Smooth muscle cell (in vitro differentiated cells): ENCODE measurements around the gene DNM3. TPM values are rescaled to one million over a fixed set of nuclear protein-coding genes. Genes with fewer than 3 reads are reported as not detected.
A peak's percentile ranks its signal among the peaks of the same experiment; 100 is the strongest.

Experiments
- DNase-seq: peaks from one replicate; lab custom pipeline; 2025; ENCODE audit not compliant: unreplicated experiment; lab: John Stamatoyannopoulos, UW
- H2AFZ ChIP-seq: fragments of 200-600 bp; sonication (generic); 2 replicates; pipeline ENCODE4 v1.6.0; 2016; ENCODE audit warnings: antibody characterized with exemption, low read depth, mild to moderate bottlenecking
- H3F3A ChIP-seq: fragments of 200-600 bp; sonication (generic); 2 replicates; pipeline ENCODE4 v1.6.0; 2017; ENCODE audit warnings: antibody characterized with exemption, low read depth
- H3K27ac ChIP-seq: fragments of 200-600 bp; sonication (generic); 2 replicates; pipeline ENCODE4 v1.5.1; 2016; ENCODE audit warnings: low read depth, mild to moderate bottlenecking
- H3K27me3 ChIP-seq: fragments of 200-600 bp; sonication (generic); 2 replicates; pipeline ENCODE4 v1.6.1; 2016; ENCODE audit warnings: low read depth, mild to moderate bottlenecking
- H3K36me3 ChIP-seq: fragments of 200-600 bp; sonication (generic); 2 replicates; pipeline ENCODE4 v1.5.1; 2016; ENCODE audit warnings: low read depth
- H3K4me1 ChIP-seq: fragments of 200-600 bp; sonication (generic); 2 replicates; pipeline ENCODE4 v1.5.1; 2016; ENCODE audit warnings: low read depth
- H3K4me2 ChIP-seq: fragments of 200-600 bp; sonication (generic); 2 replicates; pipeline ENCODE4 v1.6.0; 2016; ENCODE audit warnings: mild to moderate bottlenecking
- H3K4me3 ChIP-seq: fragments of 200-600 bp; sonication (generic); 2 replicates; pipeline ENCODE4 v1.5.1; 2016; ENCODE audit warnings: mild to moderate bottlenecking
- H3K79me2 ChIP-seq: fragments of 200-600 bp; sonication (generic); 2 replicates; pipeline ENCODE4 v1.6.0; 2016; ENCODE audit warnings: low read depth, mild to moderate bottlenecking
- H3K9ac ChIP-seq: fragments of 200-600 bp; sonication (generic); 2 replicates; pipeline ENCODE4 v1.6.0; 2016; ENCODE audit warnings: low read depth
- H3K9me3 ChIP-seq: fragments of 200-600 bp; sonication (generic); replicated peaks from 2 replicates; pipeline ENCODE4 v1.5.1; 2016; ENCODE audit warnings: low read depth
- H4K20me1 ChIP-seq: fragments of 200-600 bp; sonication (generic); 2 replicates; pipeline ENCODE4 v1.6.0; 2016; ENCODE audit warnings: low read depth
- WGBS: methylation state at CpG from one replicate; pipeline ENCODE4 v1.1.7; 2016; ENCODE audit warnings: low lambda C conversion rate; 5-methylcytosine and 5-hydroxymethylcytosine counted together
- polyA plus RNA-seq: library from polyadenylated mRNA; unstranded; fragments of >200 nt; fragmentation: Nextera tagmentation; extraction: Ambion mirVana; gene quantifications from 2 replicates; pipeline ENCODE4 v1.2.1, GENCODE V29; 2016
- total RNA-seq: library from RNA; depleted of rRNA; stranded (reverse); fragments of >200 nt; gene quantifications from 2 replicates; pipeline ENCODE4 v1.2.3, GENCODE V29; 2014
- TF ChIP-seq, protein P1 (sequence below): fragments of 200-600 bp; sonication (generic); IDR thresholded peaks from 2 replicates; pipeline ENCODE4 v1.5.1; 2017; ENCODE audit warnings: borderline replicate concordance, mild to moderate bottlenecking, antibody characterized with exemption; ENCODE audit not compliant: insufficient read depth, poor library complexity, severe bottlenecking

Gene DNM3
- total and polyA plus RNA-seq, 2 experiments from 2014 or later: 1.7 to 3.0 TPM

DNA sequence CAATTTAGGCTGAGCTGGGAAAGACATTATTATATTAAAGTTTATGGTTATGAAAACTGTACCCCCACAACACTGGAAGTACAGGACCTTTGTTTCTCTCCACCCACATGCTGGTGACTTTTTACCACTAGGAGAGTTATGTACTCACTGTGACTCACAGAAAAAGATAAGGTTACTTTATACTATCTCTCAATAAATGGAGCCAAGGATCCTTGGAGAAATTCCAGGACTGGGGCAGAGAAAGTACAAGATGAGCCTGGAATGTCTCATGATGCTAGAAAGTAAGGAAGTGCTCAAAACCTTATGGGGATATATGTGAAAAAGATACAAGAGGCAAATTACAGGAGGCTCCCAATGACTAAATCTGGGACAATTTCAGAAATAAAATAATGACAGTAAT, 515.3 kb downstream of the DNM3 start:
- Histone ChIP-seq H2AFZ (no peak overlapping the region), H3F3A (peaks cover 66% of the 10 kb centered on the region), H3K27me3 (no peaks in the 10 kb centered on the region), H4K20me1 (no peaks in the 10 kb centered on the region), H3K27ac (peak overlapping the region; percentile 99), H3K4me1 (peaks cover 94% of the 10 kb centered on the region), H3K36me3 (no peaks in the 10 kb centered on the region), H3K4me3 (no peak overlapping the region), H3K9me3 (no peaks in the 10 kb centered on the region), H3K9ac (peak overlapping the region; percentile 62), H3K79me2 (peaks cover 3% of the 10 kb centered on the region), H3K4me2 (peak overlapping the region; percentile 83)
- no peak for DNase-seq
- TF ChIP-seq, protein P1, sequence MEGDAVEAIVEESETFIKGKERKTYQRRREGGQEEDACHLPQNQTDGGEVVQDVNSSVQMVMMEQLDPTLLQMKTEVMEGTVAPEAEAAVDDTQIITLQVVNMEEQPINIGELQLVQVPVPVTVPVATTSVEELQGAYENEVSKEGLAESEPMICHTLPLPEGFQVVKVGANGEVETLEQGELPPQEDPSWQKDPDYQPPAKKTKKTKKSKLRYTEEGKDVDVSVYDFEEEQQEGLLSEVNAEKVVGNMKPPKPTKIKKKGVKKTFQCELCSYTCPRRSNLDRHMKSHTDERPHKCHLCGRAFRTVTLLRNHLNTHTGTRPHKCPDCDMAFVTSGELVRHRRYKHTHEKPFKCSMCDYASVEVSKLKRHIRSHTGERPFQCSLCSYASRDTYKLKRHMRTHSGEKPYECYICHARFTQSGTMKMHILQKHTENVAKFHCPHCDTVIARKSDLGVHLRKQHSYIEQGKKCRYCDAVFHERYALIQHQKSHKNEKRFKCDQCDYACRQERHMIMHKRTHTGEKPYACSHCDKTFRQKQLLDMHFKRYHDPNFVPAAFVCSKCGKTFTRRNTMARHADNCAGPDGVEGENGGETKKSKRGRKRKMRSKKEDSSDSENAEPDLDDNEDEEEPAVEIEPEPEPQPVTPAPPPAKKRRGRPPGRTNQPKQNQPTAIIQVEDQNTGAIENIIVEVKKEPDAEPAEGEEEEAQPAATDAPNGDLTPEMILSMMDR: no peak

DNA sequence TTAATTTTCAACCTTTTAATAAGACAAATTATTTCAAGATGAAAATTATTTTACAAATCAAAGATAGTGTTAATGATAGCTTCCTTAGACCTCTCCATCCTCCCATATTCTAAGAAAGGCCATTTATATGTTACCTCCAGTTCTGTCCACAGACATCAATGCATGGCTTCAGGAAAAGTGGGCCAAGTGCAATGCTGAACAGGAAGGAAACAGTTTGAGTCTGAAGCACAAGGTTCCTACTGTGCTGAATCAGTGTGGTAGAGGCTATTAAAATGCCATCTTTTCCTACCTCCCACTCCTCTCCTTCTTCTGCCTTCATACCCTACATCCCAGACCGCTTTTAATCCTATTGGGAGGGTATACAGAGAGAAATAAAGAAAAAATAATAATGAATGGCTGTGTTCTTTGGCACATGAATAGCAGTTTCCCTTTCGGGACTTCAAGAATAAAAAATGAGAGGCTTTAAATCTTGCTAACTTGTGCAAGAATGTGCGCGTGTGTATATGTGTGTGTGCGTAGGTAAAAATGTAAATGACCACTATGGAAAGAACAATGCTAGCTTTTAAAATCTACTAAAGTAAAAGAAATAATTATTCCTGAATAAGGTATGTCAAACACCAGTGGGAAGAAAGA, 516.6 kb downstream of the DNM3 start:
- H2AFZ ChIP-seq: no peak overlapping the region

DNA sequence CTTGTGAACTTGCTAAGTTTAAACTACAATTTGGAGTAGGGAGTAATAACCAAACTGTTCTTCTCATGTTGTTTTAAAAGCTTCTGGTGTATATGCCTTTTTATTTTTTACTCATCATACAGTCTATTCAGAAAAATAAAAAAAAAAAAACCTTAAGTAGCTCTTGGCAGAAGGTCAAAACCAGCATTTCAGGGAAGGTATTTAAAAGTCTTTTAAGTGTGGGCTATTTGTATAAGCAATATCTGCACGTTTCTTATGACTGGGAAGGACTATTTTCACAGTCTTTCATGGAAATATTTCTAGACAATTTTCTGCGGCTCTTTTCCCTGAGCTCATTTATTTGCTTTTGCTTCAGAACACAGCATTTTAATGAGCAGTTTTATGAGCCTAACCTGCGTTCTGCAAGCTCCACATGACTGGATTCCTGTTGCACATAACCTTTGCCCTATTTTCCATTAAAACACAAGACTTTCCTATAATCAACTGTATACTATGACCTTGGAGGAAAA, 518.2 kb downstream of the DNM3 start:
- 2% methylated on average over 3 of the region's 3 CpGs for WGBS
- peaks cover 66% of the 10 kb centered on the region for H3K4me1 ChIP-seq
- peak overlapping the region; percentile 83 for H3K4me2 ChIP-seq
- H2AFZ ChIP-seq: no peak overlapping the region
- peak overlapping the region; percentile 34 for H3K4me3 ChIP-seq
- H3K9me3 ChIP-seq: no peaks in the 10 kb centered on the region
- H3F3A ChIP-seq: peaks cover 56% of the 10 kb centered on the region
- no peak for DNase-seq
- no peaks in the 10 kb centered on the region for H3K79me2 ChIP-seq
- H3K27me3 ChIP-seq: no peaks in the 10 kb centered on the region
- peak overlapping the region; percentile 95 for H3K9ac ChIP-seq
- peak overlapping the region; percentile 99 for H3K27ac ChIP-seq
- TF ChIP-seq, protein P1: no peak
- H3K36me3 ChIP-seq: no peaks in the 10 kb centered on the region
- H4K20me1 ChIP-seq: no peaks in the 10 kb centered on the region

More for the DNA sequence above, 516.6 kb downstream of the DNM3 start:
- H3K79me2 ChIP-seq: peaks cover 3% of the 10 kb centered on the region
- H3K4me3 ChIP-seq: peak overlapping the region; percentile 22
- no peaks in the 10 kb centered on the region for H3K27me3 ChIP-seq
- H3K27ac ChIP-seq: peak overlapping the region; percentile 99
- no peaks in the 10 kb centered on the region for H3K36me3 ChIP-seq
- H3F3A ChIP-seq: peaks cover 72% of the 10 kb centered on the region
- H3K4me1 ChIP-seq: peaks cover 81% of the 10 kb centered on the region
- peak overlapping the region; percentile 95 for H3K9ac ChIP-seq
- H4K20me1 ChIP-seq: no peaks in the 10 kb centered on the region
- DNase-seq: no peak
- 50% methylated on average over 5 of the region's 5 CpGs for WGBS
- TF ChIP-seq, protein P1: no peak
- H3K9me3 ChIP-seq: no peaks in the 10 kb centered on the region
- peak overlapping the region; percentile 83 for H3K4me2 ChIP-seq

DNA sequence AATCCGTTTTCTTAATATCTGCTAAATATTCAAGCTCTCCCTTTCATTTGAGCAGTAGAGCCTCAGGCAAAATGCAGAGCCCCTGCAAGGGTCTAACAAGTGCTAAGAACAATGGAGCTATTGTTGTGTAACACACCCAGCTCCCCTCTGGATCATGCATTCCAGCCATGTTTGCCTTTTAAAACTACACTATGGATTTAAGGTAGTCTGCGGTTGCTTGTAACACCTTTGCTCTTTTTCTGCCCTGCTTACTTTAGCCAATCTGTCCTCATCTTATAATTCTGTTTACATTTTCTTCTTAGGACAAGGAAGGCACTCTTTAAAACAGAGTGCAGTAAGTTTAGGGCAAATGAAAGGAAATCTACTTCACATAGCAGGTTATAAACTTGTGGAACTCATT, 519.2 kb downstream of the DNM3 start:
- 16% methylated on average over 2 of the region's 2 CpGs for WGBS
- no peaks in the 10 kb centered on the region for H3K79me2 ChIP-seq
- H3F3A ChIP-seq: peaks cover 46% of the 10 kb centered on the region
- H2AFZ ChIP-seq: peak overlapping the region; percentile 78
- H3K36me3 ChIP-seq: no peaks in the 10 kb centered on the region
- TF ChIP-seq, protein P1: no peak
- peaks cover 57% of the 10 kb centered on the region for H3K4me1 ChIP-seq
- H3K27ac ChIP-seq: peak overlapping the region; percentile 99
- H4K20me1 ChIP-seq: no peaks in the 10 kb centered on the region
- H3K27me3 ChIP-seq: no peaks in the 10 kb centered on the region
- no peak for DNase-seq
- H3K4me3 ChIP-seq: no peak overlapping the region
- H3K4me2 ChIP-seq: peak overlapping the region; percentile 83
- no peaks in the 10 kb centered on the region for H3K9me3 ChIP-seq
- H3K9ac ChIP-seq: peak overlapping the region; percentile 95
